H1 (cell line): ENCODE measurements around the gene B4GALNT3. TPM values are rescaled to one million over a fixed set of nuclear protein-coding genes. Genes with fewer than 3 reads are reported as not detected.

Source experiments
- CTCF ChIA-PET: fragments of 300-600 bp; sonication (Branson Sonifier 250); formaldehyde crosslinking; loops from one replicate; lab custom pipeline; 2021; ENCODE audit not compliant: partially characterized antibody; lab: Charles Lee
- POLR2A ChIA-PET: fragments of 300-600 bp; sonication (Branson Sonifier 250); formaldehyde crosslinking; loops from one replicate; lab custom pipeline; 2021; ENCODE audit warnings: inconsistent platforms; ENCODE audit not compliant: partially characterized antibody; lab: Charles Lee
- DNase-seq, 2 experiments: peaks; one replicate each; pipeline versions ENCODE4 v3.0.0 to v3.0.0-alpha.2; 2010 to 2022; ENCODE audit warnings: low spot score in 2 of 2, low read depth in 1 of 2, mixed read lengths in 1 of 2
- FAIRE-seq: peaks from 2 replicates; lab custom pipeline; 2011; peaks lifted over from hg19 to GRCh38; lab: Jason Lieb, UNC
- H2AFZ ChIP-seq: 2 replicates; pipeline ENCODE4 v1.8.1; 2012; ENCODE audit warnings: low read length, inconsistent platforms
- H2AK5ac ChIP-seq: 2 replicates; pipeline ENCODE4 v1.6.1; 2013; ENCODE audit warnings: low read depth, low read length
- H2BK120ac ChIP-seq: replicated peaks from 2 replicates; pipeline ENCODE3; 2013; ENCODE audit warnings: low read depth, low read length, inconsistent platforms
- H2BK12ac ChIP-seq: 2 replicates; pipeline ENCODE4 v1.6.1; 2013; ENCODE audit warnings: low read depth, low read length
- H2BK15ac ChIP-seq: 2 replicates; pipeline ENCODE4 v1.6.1; 2013; ENCODE audit warnings: low read length
- H2BK20ac ChIP-seq: 2 replicates; pipeline ENCODE4 v1.6.1; 2013; ENCODE audit warnings: low read length
- H2BK5ac ChIP-seq: 2 replicates; pipeline ENCODE4 v1.6.1; 2013; ENCODE audit warnings: low read depth, low read length
- H3K14ac ChIP-seq: 2 replicates; pipeline ENCODE4 v1.6.1; 2013; ENCODE audit warnings: inconsistent platforms; ENCODE audit not compliant: insufficient read length
- H3K18ac ChIP-seq: 2 replicates; pipeline ENCODE4 v1.6.1; 2013; ENCODE audit warnings: low read length; ENCODE audit errors: extremely low read depth
- H3K23ac ChIP-seq: 2 replicates; pipeline ENCODE4 v1.6.1; 2013; ENCODE audit warnings: inconsistent platforms; ENCODE audit not compliant: insufficient read length
- H3K23me2 ChIP-seq: 2 replicates; pipeline ENCODE4 v1.6.1; 2013; ENCODE audit warnings: low read depth, low read length
- H3K27ac ChIP-seq: 2 replicates; pipeline ENCODE4 v1.6.1; 2011; ENCODE audit warnings: low read depth, low read length, inconsistent platforms
- H3K27me3 ChIP-seq, 4 experiments: replicated peaks in 1 of 4; 1 replicate in 1 of 4; 2 replicates in 3 of 4; pipeline versions ENCODE4 v1.6.1 to v1.8.1; 2011 to 2013; ENCODE audit warnings: low read length in 3 of 4, mild to moderate bottlenecking in 3 of 4, inconsistent platforms in 2 of 4, mixed read lengths in 2 of 4, moderate library complexity in 1 of 4; ENCODE audit not compliant: control insufficient read depth in 3 of 4, insufficient read depth in 3 of 4; ENCODE audit errors: extremely low read depth in 1 of 4
- H3K36me3 ChIP-seq, 4 experiments: 2 replicates each; pipeline versions ENCODE4 v1.6.1 to v1.8.1; 2011 to 2013; ENCODE audit warnings: mild to moderate bottlenecking in 4 of 4, low read length in 3 of 4, moderate library complexity in 2 of 4, control low read depth in 1 of 4, inconsistent platforms in 1 of 4; ENCODE audit not compliant: insufficient read depth in 4 of 4, control insufficient read depth in 2 of 4
- H3K4ac ChIP-seq: replicated peaks from 2 replicates; pipeline ENCODE3; 2013; ENCODE audit warnings: low read length, low read depth, mixed read lengths, inconsistent platforms; ENCODE audit not compliant: insufficient read length
- H3K4me1 ChIP-seq, 4 experiments: replicated peaks in 1 of 4; 1 replicate in 1 of 4; 2 replicates in 3 of 4; pipeline versions ENCODE4 v1.6.1 to v1.8.1; 2011 to 2013; ENCODE audit warnings: low read length in 3 of 4, inconsistent platforms in 2 of 4, mixed read lengths in 1 of 4; ENCODE audit not compliant: insufficient read depth in 4 of 4, control insufficient read depth in 3 of 4
- H3K4me2 ChIP-seq, 2 experiments: 2 replicates each; pipeline versions ENCODE4 v1.6.1 to v1.8.1; 2011 to 2013; ENCODE audit warnings: low read depth in 2 of 2, low read length in 2 of 2, control low read depth in 1 of 2, inconsistent platforms in 1 of 2, mild to moderate bottlenecking in 1 of 2; ENCODE audit not compliant: insufficient read depth in 1 of 2
- H3K4me3 ChIP-seq, 4 experiments: fragments of 200-600, 300-600 bp in 1 of 4; sonication (generic), shearing (Covaris generic), sonication (Bioruptor Twin) in 1 of 4; 2 replicates each; pipeline versions ENCODE4 v1.5.1 to v1.8.1; 2011 to 2016; ENCODE audit warnings: low read length in 4 of 4, low read depth in 3 of 4, control low read depth in 2 of 4, inconsistent platforms in 2 of 4, mild to moderate bottlenecking in 2 of 4, mixed read lengths in 1 of 4, moderate library complexity in 1 of 4; ENCODE audit not compliant: insufficient read depth in 2 of 4; ENCODE audit errors: extremely low read depth in 1 of 4
- H3K56ac ChIP-seq: replicated peaks from 2 replicates; pipeline ENCODE3; 2013; ENCODE audit warnings: low read depth, mild to moderate bottlenecking, mixed read lengths, low read length, inconsistent platforms; ENCODE audit not compliant: insufficient read length
- H3K79me1 ChIP-seq: 2 replicates; pipeline ENCODE4 v1.6.1; 2013; ENCODE audit warnings: low read depth, low read length, control low read depth
- H3K79me2 ChIP-seq, 2 experiments: 2 replicates each; pipeline versions ENCODE4 v1.6.1 to v1.8.1; 2012 to 2013; ENCODE audit warnings: low read length in 2 of 2, mild to moderate bottlenecking in 2 of 2, inconsistent platforms in 1 of 2; ENCODE audit not compliant: insufficient read depth in 2 of 2, control insufficient read depth in 1 of 2
- H3K9ac ChIP-seq, 4 experiments: replicated peaks in 1 of 4; 1 replicate in 1 of 4; 2 replicates in 3 of 4; pipeline versions ENCODE4 v1.6.1 to v1.8.1; 2011 to 2013; ENCODE audit warnings: low read depth in 3 of 4, low read length in 3 of 4, control low read depth in 2 of 4, mild to moderate bottlenecking in 2 of 4, moderate library complexity in 2 of 4, inconsistent platforms in 1 of 4; ENCODE audit errors: extremely low read depth in 1 of 4
- H3K9me3 ChIP-seq, 2 experiments: 2 replicates each; pipeline versions ENCODE4 v1.6.1 to v1.8.1; 2012 to 2013; ENCODE audit warnings: mild to moderate bottlenecking in 2 of 2, moderate library complexity in 2 of 2, control low read depth in 1 of 2, inconsistent platforms in 1 of 2, low read depth in 1 of 2, low read length in 1 of 2, mixed read lengths in 1 of 2; ENCODE audit not compliant: insufficient read depth in 2 of 2
- H4K20me1 ChIP-seq, 2 experiments: replicated peaks in 1 of 2; 2 replicates each; pipeline versions ENCODE3 to v1.8.1; 2011 to 2013; ENCODE audit warnings: inconsistent platforms in 2 of 2, low read length in 2 of 2, mild to moderate bottlenecking in 1 of 2; ENCODE audit not compliant: insufficient read depth in 2 of 2, control insufficient read depth in 1 of 2
- H4K5ac ChIP-seq: 2 replicates; pipeline ENCODE4 v1.6.1; 2013; ENCODE audit warnings: low read length, low read depth, mixed read lengths, inconsistent platforms; ENCODE audit not compliant: insufficient read length
- H4K8ac ChIP-seq: 2 replicates; pipeline ENCODE4 v1.8.0; 2013; ENCODE audit warnings: mild to moderate bottlenecking, moderate library complexity, low read length, inconsistent platforms; ENCODE audit not compliant: insufficient read depth; ENCODE audit errors: extremely low read depth
- H4K91ac ChIP-seq: replicated peaks from 2 replicates; pipeline ENCODE3; 2013; ENCODE audit warnings: low read length, mixed read lengths, inconsistent platforms; ENCODE audit not compliant: insufficient read length
- PHF8 ChIP-seq: fragments of 200-600 bp; sonication (generic); conservative IDR thresholded peaks from 2 replicates; pipeline ENCODE4 v1.7.1; 2012; ENCODE audit warnings: low read depth, mild to moderate bottlenecking, inconsistent platforms, low read length, moderate library complexity
- ZNF274 ChIP-seq: IDR thresholded peaks from 2 replicates; pipeline ENCODE4 v1.7.0; 2012; ENCODE audit warnings: low read length, borderline replicate concordance; ENCODE audit errors: extremely low read depth
- WGBS, 2 experiments: shearing (Covaris generic) in 1 of 2; methylation state at CpG; one replicate each; pipeline versions ENCODE4 v1.1.6 to v1.1.7; 2013 to 2015; ENCODE audit warnings: low lambda C conversion rate in 2 of 2, mixed read lengths in 2 of 2, inconsistent platforms in 1 of 2, low coverage in 1 of 2, missing lambda C conversion rate in 1 of 2; ENCODE audit not compliant: insufficient replicate concordance in 2 of 2, insufficient coverage in 1 of 2, insufficient read length in 1 of 2; ENCODE audit errors: extremely low coverage in 1 of 2, missing lambda C conversion rate in 1 of 2; 5-methylcytosine and 5-hydroxymethylcytosine counted together
- polyA plus RNA-seq, 7 experiments: library from polyadenylated mRNA; depleted of rRNA in 3 of 7; stranded (reverse) in 5 of 7; unstranded in 2 of 7; fragments of >200 nt in 5 of 7; fragments of 200-250 nt in 2 of 7; gene quantifications; 1 replicate in 5 of 7; 2 replicates in 1 of 7; 4 replicates in 1 of 7; pipeline versions ENCODE4 v1.2.1 to v1.2.3, GENCODE V29; 2011 to 2013; ENCODE audit warnings: missing spikeins in 2 of 7, mixed read lengths in 2 of 7
- total RNA-seq: library from RNA; stranded (reverse); fragmentation: NEBNext Ultra II Directional; extraction: Animal tissue kit (Norgen Biotek cat#: 25700); gene quantifications from 2 replicates; pipeline ENCODE4 v1.2.1, GENCODE V29; 2021

The B4GALNT3 gene
- total and polyA plus RNA-seq, 2 of the 8 experiments (the other 6 are each of a cell fraction or from before 2014, with no cell fraction given) = 12.5 to 20.3 TPM

DNA sequence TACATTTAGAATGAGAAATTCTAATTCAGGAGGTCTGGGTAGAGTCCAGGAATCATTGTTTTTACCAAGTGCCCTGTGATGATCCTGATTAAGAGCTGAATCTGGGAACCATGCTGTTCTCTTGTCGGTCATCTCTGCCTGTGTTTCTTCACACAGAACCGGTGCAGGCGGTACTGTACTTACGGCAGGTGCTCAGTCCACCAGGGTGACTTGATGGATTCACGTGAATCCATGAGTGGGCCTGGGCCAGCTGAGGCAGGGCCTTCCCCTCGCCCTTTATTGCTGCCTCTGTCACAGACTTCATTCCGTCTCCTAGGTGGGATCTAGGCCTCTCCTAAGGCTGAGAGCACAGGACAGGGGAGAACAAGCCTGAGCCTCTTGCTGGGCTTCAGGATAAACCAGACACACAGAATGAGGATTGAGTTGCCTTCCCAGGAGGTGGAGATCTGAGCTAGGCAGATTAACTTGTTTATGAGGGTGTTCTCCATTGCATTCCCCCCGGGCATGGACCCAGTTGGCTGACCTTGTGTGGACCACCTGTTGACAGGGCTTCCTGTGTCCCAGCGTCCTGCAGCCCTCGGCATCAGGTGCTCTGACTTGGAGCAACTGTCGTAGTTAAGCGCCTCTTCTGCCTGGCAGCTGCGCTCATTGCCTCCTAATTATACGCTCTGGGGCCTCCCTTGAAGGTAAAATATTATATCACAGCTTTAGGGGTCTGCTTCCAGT, 42.1 kb downstream of the B4GALNT3 start:
- H3K23me2 ChIP-seq = 0 out of 2 replicates have a peak, but pooled peaks cover 2% of the 10 kb centered on the region
- no peak overlapping the region for H4K5ac ChIP-seq
- no peak for FAIRE-seq
- CTCF ChIA-PET = interaction anchor here (1.2 to 2.3 kb wide), 5 partner anchors 17 to 48 kb away, joined by 3 to 15 read pairs (median 5); no protein-coding TSS in a partner anchor
- peak overlapping the region; percentile 53; the same call in 1 of the 2 replicates for H3K27ac ChIP-seq
- H3K4me1 ChIP-seq = peaks cover 0 to 6% (median 2%) of the 10 kb centered on the region in 4 experiments; a peak in 5 of 7 replicates
- H2BK5ac ChIP-seq = peak overlapping the region; percentile 69; the same call in 1 of the 2 replicates
- no peak overlapping the region for H3K4me3 ChIP-seq
- H3K9me3 ChIP-seq = no peaks in the 10 kb centered on the region
- H3K18ac ChIP-seq = peak overlapping the region; percentile 48; the same call in 1 of the 2 replicates
- no peak overlapping the region; the same call in 1 of the 2 replicates for H2BK20ac ChIP-seq
- H3K79me1 ChIP-seq = peaks cover 2% of the 10 kb centered on the region; the same call in 1 of the 2 replicates
- no peak overlapping the region for H2BK120ac ChIP-seq
- no peak for TF ChIP-seq PHF8
- TF ChIP-seq ZNF274 = no peak
- TF ChIP-seq, all 59 proteins: peak for 0
- WGBS, 2 experiments = 90% methylated on average over 14 of the region's 14 CpGs; no CpG with 5 or more reads in 1 of the 2 experiments
- no peak overlapping the region for H3K4me2 ChIP-seq
- POLR2A ChIA-PET = interaction anchor here (1.2 to 1.4 kb wide), 2 partner anchors 17 to 19 kb away, joined by 3 read pairs; no protein-coding TSS in a partner anchor
- H2AFZ ChIP-seq = no peak overlapping the region
- no peaks in the 10 kb centered on the region for H3K27me3 ChIP-seq
- H3K79me2 ChIP-seq = no peaks in the 10 kb centered on the region
- H3K36me3 ChIP-seq = no peaks in the 10 kb centered on the region
- H4K20me1 ChIP-seq = no peaks in the 10 kb centered on the region
- no peak overlapping the region for H2AK5ac ChIP-seq
- H3K56ac ChIP-seq = no peak overlapping the region
- 0 out of 2 replicates have a peak overlapping the region, but pooled peaks have one; percentile 46 for H2BK15ac ChIP-seq
- H4K91ac ChIP-seq = no peak overlapping the region
- no peak overlapping the region for H3K14ac ChIP-seq
- H3K23ac ChIP-seq = no peak overlapping the region
- no peak overlapping the region for H3K9ac ChIP-seq
- H4K8ac ChIP-seq = 0 out of 2 replicates have a peak overlapping the region, but pooled peaks have one; percentile 4
- no peak for DNase-seq
- no peak overlapping the region for H3K4ac ChIP-seq
- H2BK12ac ChIP-seq = peak overlapping the region; percentile 60
